Gastroesophageal sphincter (tissue), 4 donors: Measurements from ENCODE around the gene CMTM8. TPM values are rescaled to one million over a fixed set of nuclear protein-coding genes. Genes with fewer than 3 reads are reported as not detected.

Experiments used
- ATAC-seq: fragments of 150-250 bp; one replicate; pipeline ENCODE4 v1.9.1; 2016; ENCODE audit warnings: mild to moderate bottlenecking, moderate library complexity
- H3K27ac ChIP-seq, 4 donors: fragments of 200-600 bp; sonication (generic) in 3 of 4; 1 replicate in 3 of 4; 2 replicates in 1 of 4; pipeline ENCODE4 v1.5.1; 2016 to 2019
- H3K27me3 ChIP-seq: fragments of 200-600 bp; sonication (generic); one replicate; pipeline ENCODE4 v1.5.1; 2019
- H3K36me3 ChIP-seq, 2 donors: fragments of 200-600 bp; sonication (generic); one replicate each; pipeline ENCODE4 v1.5.1; 2019; ENCODE audit warnings: control low read depth in 1 of 2
- H3K4me1 ChIP-seq, 3 donors: fragments of 200-600 bp; sonication (generic); 1 replicate in 2 of 3; 2 replicates in 1 of 3; pipeline ENCODE4 v1.5.1; 2016 to 2019; ENCODE audit warnings: control low read depth in 2 of 3
- H3K4me3 ChIP-seq, 2 donors: fragments of 200-600 bp; sonication (generic); one replicate each; pipeline ENCODE4 v1.5.1; 2019; ENCODE audit warnings: mild to moderate bottlenecking in 1 of 2, moderate library complexity in 1 of 2
- H3K9me3 ChIP-seq, 3 donors: fragments of 200-600 bp; sonication (generic); one replicate each; pipeline ENCODE4 v1.5.1; 2017 to 2019; ENCODE audit warnings: control low read depth in 2 of 3
- CTCF ChIP-seq, 4 experiments: fragments of 200-600 bp in 2 of 4; fragments of 450-650 bp in 2 of 4; sonication (generic) in 1 of 4; IDR thresholded peaks; one replicate each; pipeline ENCODE4 v1.5.1; 2017 to 2019; ENCODE audit warnings: antibody characterized with exemption in 4 of 4, mild to moderate bottlenecking in 2 of 4, moderate library complexity in 2 of 4
- EP300 ChIP-seq: sonication (generic); formaldehyde crosslinking; IDR thresholded peaks from one replicate; pipeline ENCODE4 v1.6.1; 2017; ENCODE audit warnings: antibody characterized with exemption, mild to moderate bottlenecking
- POLR2A ChIP-seq, 2 donors: fragments of 450-650 bp; IDR thresholded peaks; one replicate each; pipeline ENCODE4 v1.6.1; 2017; ENCODE audit warnings: antibody characterized with exemption in 2 of 2, mild to moderate bottlenecking in 2 of 2, moderate library complexity in 1 of 2
- POLR2AphosphoS5 ChIP-seq: sonication (generic); formaldehyde crosslinking; IDR thresholded peaks from one replicate; pipeline ENCODE4 v1.6.1; 2017; ENCODE audit warnings: antibody characterized with exemption
- WGBS, 2 donors: methylation state at CpG; one replicate each; pipeline ENCODE4 v1.1.5; 2018; ENCODE audit warnings: low coverage in 1 of 2; 5-methylcytosine and 5-hydroxymethylcytosine counted together
- total RNA-seq, 4 donors: library from RNA; depleted of rRNA; stranded (reverse); fragments of >200 nt; gene quantifications; one replicate each; pipeline ENCODE4 v1.1.0, GENCODE V29; 2016

CMTM8 gene
- total RNA-seq, 4 donors from 2014 or later, result 1.2 to 3.1 (median 1.6) TPM

GRCh38 chr3:32399030-32399620 lies 160.6 kb downstream of the CMTM8 start:
- ATAC-seq, result no peak

GRCh38 chr3:32401126-32401525 lies 162.6 kb downstream of the CMTM8 start:
- WGBS, 2 donors, result 13 to 23% methylated on average over 7 to 8 of the region's 11 CpGs
- Histone ChIP-seq H3K36me3 (no peaks in the 10 kb centered on the region), H3K27ac (peak overlapping the region; percentile 41 to 85 (median 81)), H3K4me1 (peaks cover 0 to 42% (median 6%) of the 10 kb centered on the region in 3 donors), H3K9me3 (no peaks in the 10 kb centered on the region), H3K4me3 (peak overlapping the region; percentile 35 to 56), H3K27me3 (no peaks in the 10 kb centered on the region)
- TF ChIP-seq POLR2AphosphoS5, result no peak
- no peak for TF ChIP-seq EP300
- no peak for TF ChIP-seq POLR2A (IDR thresholded peaks at IDR 0.05)
- no peak for TF ChIP-seq CTCF (IDR thresholded peaks at IDR 0.05)
- ATAC-seq, result no peak

More at GRCh38 chr3:32399030-32399620, 160.6 kb downstream of the CMTM8 start:
- Histone ChIP-seq H3K27ac (peak overlapping the region in 1 of 4 donors; percentile 20), H3K27me3 (no peaks in the 10 kb centered on the region), H3K36me3 (no peaks in the 10 kb centered on the region), H3K4me3 (no peak overlapping the region), H3K4me1 (peaks cover 0 to 34% (median 6%) of the 10 kb centered on the region in 3 donors), H3K9me3 (no peaks in the 10 kb centered on the region)
- peak; percentile 27 to 57 (median 38) for TF ChIP-seq CTCF (IDR thresholded peaks at IDR 0.05)
- TF ChIP-seq EP300, result no peak
- WGBS, 2 donors, result 27% methylated on average over 2 of the region's 2 CpGs; no CpG with 5 or more reads in 1 of the 2 donors

GRCh38 chr3:32401556-32402081 lies 163.1 kb downstream of the CMTM8 start:
- TF ChIP-seq EP300, result no peak
- peak; percentile 72 for TF ChIP-seq POLR2AphosphoS5
- peak in 3 of 4 experiments; percentile 10 to 36 (median 18) for TF ChIP-seq CTCF (IDR thresholded peaks at IDR 0.05)
- peak in 1 of 2 donors; percentile 33 for TF ChIP-seq POLR2A (IDR thresholded peaks at IDR 0.05)
- Histone ChIP-seq H3K4me1 (peaks cover 0 to 42% (median 6%) of the 10 kb centered on the region in 3 donors), H3K27ac (peak overlapping the region; percentile 41 to 85 (median 81)), H3K27me3 (no peaks in the 10 kb centered on the region), H3K4me3 (peak overlapping the region; percentile 35 to 56), H3K36me3 (no peaks in the 10 kb centered on the region), H3K9me3 (no peaks in the 10 kb centered on the region)
- peak; percentile 88 for ATAC-seq
- 7% methylated on average over 3 of the region's 41 CpGs; no CpG with 5 or more reads in 1 of the 2 donors for WGBS, 2 donors

GRCh38 chr3:32403663-32404062 lies 165.2 kb downstream of the CMTM8 start:
- ATAC-seq, result no peak
- H3K27me3 ChIP-seq, result no peaks in the 10 kb centered on the region
- 82 to 92% methylated on average over 3 of the region's 3 CpGs for WGBS, 2 donors
- H3K4me3 ChIP-seq, result no peak overlapping the region
- no peaks in the 10 kb centered on the region for H3K9me3 ChIP-seq
- no peak overlapping the region for H3K27ac ChIP-seq
- peaks cover 0 to 41% (median 6%) of the 10 kb centered on the region in 3 donors for H3K4me1 ChIP-seq
- H3K36me3 ChIP-seq, result no peaks in the 10 kb centered on the region
- no peak for TF ChIP-seq EP300

GRCh38 chr3:32404714-32405113 lies 166.2 kb downstream of the CMTM8 start:
- ATAC-seq, result no peak
- 60% methylated on average over 1 of the region's 1 CpG; no CpG with 5 or more reads in 1 of the 2 donors for WGBS, 2 donors
- H3K27ac ChIP-seq, result no peak overlapping the region
- H3K36me3 ChIP-seq, result no peaks in the 10 kb centered on the region
- H3K9me3 ChIP-seq, result no peaks in the 10 kb centered on the region
- TF ChIP-seq POLR2AphosphoS5, result no peak
- TF ChIP-seq POLR2A (IDR thresholded peaks at IDR 0.05), result no peak
- TF ChIP-seq CTCF (IDR thresholded peaks at IDR 0.05), result no peak
- TF ChIP-seq EP300, result no peak
- no peaks in the 10 kb centered on the region for H3K27me3 ChIP-seq
- H3K4me1 ChIP-seq, result peaks cover 0 to 31% (median 6%) of the 10 kb centered on the region in 3 donors
- H3K4me3 ChIP-seq, result no peak overlapping the region
